NCI-H345 treated with DMSO at 0.1 percent for 48 hours (cell line): ENCODE measurements around the gene RAPGEF3.

Experiments
- DNase-seq: peaks from one replicate; lab custom pipeline; 2025; ENCODE audit not compliant: unreplicated experiment; lab: John Stamatoyannopoulos, UW

RAPGEF3 gene

DNA sequence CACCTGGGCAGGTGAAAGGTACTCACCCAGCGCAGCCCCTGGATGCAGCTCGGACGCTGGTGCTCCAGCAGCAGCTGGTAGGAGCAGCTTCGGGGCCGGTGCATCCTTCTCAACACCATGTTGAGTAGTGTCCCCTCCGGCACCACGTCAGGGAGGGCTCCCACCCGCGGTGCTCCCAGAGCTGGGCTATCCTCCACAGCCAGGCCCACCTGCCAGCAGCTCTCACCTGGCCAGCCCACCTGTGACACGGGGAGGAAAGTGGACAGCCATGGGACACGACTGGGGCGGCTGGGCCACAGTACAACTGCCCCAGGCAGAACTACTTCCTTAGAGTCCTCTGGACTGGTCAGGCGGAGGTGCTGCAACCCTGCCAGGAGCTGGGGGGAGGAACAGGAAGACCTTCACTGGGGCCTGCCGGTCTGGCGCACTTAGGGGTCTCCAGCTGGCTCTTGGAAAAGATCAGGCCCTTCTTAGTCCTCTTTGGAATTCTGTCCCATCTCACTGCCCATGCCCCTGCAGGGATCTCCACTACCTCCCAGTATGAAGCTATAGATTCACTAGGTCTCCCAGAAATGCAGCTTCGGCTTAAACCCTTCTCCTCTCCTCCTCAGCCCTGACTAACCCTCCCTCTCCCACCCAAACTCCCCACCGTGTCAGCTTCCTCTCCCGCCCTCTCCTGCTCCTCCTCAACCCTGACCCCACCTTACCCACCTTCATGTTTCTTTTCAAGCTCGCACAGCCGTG, 668 bp downstream of the RAPGEF3 start:
- no peak for DNase-seq

DNA sequence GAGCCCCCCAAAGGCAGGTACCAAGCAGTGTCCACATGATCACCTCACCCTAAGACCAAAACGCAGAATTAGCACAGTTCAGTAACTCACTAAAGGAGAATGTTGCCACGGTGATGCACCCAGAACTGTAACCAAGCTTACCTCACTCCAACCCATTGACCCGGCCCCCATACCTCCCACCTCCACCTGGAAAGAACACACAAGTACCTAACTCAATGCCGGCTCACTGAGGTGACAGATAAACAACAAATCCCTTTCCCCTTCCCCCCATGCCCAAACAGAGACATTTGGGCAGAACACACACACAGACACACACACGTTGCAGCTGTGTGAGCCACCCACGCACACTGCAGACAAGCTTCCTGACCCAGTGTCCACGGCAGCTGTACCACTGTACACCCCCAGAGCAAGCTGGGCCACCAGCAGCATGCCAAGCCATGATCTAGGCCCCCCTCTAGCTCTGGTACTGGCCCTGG, 1.3 kb downstream of the RAPGEF3 start:
- DNase-seq = no peak

DNA sequence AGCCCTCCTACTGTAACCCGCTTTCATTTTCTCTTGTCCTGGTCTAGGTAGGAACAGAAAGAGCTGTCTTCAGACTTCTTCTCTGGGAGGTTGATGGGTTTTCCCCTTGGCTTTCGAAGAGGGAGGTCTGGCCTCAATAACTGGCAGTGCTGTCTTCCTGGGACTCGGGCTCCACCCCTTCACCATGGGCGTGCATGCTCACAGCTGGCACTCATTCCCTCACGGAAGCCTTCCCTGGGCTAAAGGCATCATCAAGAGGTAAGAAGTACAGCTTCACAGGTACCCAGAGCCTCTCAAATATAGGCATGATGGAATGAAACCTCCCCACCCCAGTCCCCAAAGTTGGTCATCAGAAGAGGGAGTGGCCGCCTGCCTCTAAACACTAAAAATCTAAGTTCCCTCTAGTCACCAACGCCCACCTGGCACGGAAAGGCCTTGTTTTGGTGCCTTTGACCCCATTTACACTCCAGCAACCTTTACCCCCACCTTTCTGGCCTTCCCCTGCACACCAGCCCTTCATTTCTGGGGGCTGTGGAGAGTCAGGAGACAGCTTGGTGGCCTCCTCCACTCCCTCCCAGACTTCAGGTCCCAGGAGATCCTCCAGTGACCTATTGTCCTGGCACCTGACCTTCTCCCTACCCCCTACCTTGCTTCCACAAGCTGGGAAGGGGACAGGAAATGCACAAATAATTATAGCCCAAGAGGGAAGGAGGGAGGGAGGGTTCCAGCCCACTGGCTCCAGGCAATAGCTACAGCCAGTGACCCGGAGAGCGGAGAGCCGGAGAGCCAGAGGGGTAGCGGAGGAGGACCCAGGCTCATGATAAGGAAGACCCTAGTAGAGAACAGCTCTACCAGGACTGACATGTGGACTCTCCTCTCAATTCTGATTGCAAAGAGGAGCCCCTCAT, 2.8 kb downstream of the RAPGEF3 start:
- DNase-seq = no peak

DNA sequence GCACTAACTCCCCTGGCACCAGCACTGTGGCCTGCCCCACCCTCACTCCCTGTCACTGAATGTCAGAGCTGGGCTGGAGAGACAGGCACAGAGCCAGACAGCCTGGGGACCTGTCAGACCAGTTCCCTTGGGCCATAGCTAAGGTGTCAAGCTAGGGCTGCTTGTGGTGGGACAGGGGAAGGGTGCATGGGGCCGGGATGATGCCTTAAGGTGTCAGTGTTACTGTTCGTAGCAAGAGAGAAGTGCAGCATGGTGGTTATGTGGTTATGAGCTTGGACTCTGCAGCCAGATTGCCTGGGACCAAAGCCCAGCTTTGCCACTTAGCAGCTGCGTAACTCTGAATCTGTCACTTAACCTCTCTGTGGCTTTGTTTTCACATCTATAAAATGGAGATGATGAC, 3.8 kb downstream of the RAPGEF3 start:
- no peak for DNase-seq

DNA sequence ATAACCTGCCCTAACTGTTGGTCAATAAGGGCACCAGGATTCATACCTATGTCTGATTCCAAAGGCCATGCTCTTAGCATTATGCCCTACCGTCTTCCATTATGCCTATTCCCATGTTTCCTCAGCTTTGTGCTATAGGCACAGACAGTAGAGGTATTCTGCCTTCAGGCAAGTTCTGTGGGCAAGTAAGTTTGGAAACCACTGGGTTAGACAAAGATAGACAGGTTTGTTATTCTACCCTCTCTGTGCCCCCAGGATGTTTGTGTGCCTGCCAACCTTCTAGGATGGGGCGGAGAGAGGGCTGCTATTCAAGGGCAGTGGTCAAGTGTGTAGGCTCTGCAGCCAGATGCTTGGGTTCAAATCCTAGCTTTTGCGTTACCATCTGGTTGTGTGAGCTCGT, 4.6 kb downstream of the RAPGEF3 start:
- no peak for DNase-seq

DNA sequence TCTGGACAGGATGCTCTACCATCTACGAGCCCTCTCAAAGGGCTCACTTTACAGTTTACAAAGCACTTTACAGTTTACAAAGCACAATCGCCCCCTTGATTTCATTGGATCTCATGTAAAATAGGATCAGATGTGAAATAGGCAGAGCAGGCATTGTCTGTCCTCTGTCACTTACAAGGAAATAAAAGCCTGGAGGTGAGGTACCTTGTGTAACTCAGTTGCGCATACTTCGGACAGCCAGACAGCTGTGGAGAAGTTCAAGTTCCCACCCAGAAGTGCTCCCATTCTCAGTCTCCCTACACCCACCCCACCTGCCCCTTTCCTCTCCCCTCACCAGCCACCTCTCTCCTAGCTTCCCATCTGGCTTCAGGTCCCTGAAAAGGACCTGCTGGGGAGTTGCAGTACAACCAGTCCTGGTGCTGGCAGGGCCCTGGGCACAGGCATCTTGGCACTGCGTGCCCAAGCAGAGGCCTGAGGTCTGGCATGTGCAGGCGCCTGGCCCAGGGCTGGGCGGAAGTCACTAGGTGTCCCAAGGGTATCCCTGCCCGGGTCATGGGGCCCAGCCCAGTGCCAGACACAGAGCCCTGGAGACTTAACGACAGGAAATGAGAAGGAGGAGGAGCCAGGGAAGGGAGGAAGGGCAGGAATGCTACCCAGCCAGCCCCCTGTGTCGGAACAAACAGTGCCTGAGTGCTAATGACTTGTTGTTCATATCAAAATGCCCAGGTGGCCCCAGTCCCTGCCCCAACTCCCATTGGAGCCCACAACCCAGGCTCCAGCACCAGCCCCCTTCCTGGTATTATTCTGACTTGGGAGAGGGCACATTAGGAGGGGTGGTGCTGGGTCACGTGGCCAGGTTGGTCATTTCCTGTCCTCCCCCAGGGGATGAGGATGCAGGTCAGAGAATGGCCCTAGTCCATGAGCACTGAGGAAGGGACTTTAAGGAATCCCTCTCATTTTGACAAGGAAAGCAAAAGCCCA, 5.4 kb downstream of the RAPGEF3 start:
- no peak for DNase-seq

DNA sequence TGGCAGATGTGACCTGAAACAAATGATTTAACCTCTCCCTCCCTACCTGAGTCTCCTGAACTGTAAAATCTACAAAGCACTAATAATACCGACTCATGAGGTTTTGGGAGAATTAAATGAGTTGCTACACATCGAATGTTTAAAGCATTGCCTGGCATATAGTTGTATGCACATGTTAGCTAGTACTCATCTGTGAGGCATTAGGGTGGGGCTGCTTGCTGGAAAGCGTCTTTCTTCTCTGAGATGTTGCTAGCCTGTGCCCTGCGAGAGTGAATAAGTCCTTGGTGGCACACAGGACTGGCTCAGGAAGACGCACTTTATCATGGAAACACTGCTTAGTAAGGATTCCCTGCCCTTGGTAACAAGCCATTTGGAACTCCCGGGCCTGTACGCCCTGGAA, 6.1 kb downstream of the RAPGEF3 start:
- DNase-seq = no peak

DNA sequence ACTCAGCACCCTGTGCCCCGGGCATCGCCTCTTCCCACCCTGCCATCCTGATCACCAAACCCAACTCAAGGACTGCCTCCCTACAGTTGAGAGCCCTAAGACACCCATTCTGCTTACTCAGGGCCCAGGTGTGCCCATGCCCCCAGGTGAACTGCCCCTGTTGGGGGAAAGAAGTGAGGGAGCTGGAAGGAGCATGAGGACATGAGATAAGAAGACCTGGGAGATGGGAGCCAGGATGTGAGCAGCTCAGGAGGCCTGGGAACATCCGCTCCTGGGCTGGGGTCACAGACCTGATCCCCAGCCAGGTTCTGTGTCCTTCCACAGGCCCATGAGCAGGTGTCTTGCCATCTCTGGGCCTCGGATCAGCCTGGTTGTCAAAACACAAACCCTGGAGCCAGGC, 6.6 kb downstream of the RAPGEF3 start:
- DNase-seq = no peak

DNA sequence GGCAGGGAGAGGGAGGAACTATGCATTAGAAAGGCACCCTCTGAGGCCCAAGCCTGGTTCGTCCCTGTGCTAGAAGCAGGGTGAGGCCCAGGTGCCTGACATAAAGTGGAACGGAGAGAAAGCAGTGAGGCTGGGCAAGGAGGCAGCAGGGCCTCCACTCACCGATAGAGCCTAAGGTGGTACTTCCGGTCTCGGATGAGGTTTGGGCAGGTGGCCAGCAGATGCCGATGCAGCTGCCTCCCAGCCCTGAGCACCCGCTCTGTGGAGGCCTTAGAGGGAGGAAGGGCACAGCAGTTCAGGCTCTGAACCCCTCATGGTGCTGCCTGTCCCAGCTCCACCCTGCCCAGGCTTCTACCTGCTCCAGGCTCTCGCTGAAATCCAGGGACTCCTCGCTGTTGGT, 7.1 kb downstream of the RAPGEF3 start:
- no peak for DNase-seq

DNA sequence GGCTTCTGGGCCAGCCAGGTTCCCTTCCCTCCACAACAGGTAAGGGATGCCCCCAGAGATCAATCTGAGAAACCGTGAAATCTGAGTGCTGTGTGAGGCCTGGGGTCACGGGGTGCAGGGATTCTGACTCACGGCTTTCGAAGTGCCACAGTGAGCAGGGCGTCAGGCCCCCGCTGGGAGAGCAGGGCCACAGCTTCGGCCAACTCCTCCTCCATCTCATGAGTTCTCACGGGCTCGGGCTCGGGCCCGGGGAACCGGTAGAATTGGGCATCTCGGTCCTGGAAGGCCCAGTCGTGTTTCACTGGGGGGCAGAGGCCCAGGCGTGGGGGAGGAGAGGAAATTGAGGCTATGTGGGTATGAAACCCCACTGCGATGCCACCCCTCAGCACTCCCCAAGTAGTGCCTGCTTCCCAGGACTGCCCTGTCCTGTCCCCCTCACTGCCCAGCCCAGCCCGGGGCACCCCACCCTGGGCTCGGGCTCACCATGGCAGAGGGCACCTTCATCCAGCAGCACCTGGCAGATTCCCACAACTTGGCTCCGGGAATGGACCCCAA, 7.7 kb downstream of the RAPGEF3 start:
- no peak for DNase-seq

DNA sequence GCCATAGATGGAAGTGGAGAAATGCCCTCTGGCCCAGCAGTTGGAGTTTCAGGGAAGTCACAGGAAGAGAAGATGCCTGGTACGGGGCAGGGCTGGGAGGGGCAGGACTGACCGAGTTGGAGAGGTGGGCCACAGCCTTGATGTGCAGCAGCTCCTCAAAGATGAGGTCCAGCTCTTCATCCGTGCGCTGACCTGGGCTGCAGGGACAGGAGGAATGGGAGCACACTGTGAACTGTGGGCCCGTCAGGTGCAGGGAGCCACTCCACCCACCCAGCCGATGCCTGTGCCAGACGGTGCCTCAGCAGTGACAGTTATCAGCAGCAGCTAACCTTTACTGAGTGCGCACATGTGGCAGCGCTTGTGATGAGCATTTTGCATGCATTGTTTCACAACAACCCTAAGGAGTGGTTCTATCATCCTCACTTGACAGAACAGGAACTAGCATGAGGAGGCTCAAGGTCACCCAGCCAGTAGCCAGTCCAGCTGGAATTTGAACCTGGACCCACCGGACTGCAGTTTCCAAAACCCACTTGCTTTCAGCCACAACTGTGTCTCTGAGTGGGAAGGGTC, 8.4 kb downstream of the RAPGEF3 start:
- DNase-seq = no peak

DNA sequence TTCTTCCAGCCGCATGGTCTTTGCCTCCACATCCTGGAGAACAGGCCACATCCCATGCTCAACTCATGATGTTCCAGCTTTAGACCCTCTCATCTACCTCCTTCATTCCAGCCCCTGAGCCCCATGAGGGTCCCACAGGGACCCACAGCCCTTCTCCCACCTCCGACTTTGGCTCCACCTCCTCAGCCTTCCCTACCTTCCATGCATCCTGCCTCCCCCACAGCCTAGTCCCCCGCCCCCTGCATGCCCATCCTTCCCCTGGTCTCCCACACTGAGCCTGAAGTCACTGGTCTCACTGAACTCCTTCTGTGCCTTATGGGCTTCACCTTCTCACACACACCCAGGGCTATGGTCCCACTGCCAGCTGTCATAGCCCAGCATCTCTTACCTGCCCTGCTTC, 9.8 kb downstream of the RAPGEF3 start:
- no peak for DNase-seq

DNA sequence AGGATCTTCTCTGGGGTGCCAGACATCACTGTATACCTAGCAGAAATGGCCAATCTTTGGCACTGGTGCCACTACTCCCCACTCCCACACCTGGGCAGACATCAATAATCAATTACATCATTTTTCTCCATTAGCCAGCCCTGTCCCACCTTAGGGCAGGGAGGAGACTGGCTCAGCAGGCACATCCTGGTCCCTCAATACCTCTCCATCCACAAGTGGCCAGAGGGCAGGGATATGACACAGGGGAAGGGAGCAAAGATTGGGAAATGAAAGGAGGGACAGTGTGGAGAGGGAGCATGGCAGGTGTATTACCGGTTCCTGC, 10.2 kb downstream of the RAPGEF3 start:
- DNase-seq = no peak

DNA sequence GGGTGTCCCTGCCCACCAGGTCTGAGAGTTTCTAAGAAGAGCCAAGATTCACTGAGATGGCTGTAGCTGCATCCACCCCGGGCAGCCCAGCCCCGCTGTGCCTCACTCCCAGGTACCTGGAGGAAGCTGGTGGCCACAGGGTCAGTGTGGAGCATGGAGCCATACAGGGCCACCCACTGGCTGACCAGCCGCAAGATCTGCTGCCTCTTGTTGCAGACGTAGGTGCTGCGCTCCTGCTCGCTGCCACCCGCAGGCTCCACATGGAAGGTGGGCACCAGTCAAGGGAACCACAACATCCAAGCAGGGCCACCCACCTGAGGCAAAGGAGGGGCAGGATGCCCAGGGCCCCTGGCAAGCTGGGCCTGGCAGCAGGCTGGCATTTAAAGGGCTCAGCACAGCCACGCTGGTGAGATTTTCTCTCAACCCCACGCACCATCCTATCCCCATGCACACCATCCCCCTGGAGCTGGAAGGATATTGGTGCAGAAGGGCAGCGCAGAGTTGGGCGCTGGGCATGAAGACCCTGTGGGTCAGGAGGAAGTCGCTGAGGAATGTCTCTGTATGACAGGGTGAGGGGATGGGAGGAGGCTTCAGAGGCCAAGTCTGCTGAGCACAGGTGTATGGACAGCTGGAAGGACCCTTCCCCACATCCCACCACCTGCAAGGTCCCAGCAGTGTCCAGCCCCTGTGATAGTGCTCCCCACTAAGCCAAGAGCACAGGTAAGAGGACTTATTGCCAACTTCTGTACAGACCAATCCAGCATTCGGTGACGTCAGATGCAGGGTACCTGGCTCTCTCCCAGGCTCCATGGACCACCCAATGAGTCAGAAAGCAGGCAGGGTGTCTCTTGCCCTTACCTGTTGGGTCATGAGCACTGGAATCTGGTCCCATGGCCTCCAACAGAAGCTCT, 10.8 kb downstream of the RAPGEF3 start:
- no peak for DNase-seq

DNA sequence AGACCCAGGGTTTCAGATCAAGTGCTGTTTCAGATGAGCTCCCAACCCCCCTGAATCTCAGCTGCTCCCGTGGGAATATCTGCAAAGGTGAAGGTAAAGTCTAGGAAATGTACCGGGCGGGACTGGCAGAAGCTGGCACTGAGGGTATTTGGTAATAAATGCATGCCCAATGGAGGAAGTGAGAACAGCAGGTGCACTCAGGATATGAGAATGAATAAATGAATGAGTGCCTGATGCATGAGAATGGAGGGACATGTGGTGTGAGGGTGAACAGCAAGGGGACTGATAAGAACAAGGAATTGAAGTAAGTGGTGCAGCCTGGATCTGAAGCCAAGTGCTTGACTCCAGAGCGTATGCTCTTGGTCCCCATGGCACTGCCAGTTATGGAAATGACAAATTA, 11.6 kb downstream of the RAPGEF3 start:
- DNase-seq = no peak

DNA sequence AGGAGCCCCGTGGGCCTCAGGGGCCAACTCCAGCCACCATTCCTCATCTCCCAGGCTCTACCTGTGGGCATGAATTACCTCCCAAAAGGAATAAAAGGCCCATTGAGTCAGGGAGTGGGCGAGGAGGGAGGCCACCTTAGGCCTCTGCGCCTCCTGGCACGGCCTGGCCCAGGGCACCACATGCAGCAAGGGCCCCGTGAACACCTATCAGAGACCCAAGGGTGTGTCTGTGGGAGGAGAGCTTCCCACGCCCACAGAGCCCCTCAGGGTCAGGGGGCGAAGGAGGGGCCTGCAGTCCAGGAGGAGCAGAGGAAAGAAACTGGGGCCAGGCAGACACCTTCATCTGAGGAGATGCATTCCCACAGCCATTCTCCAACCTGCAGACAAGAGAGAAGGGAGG, 12.2 kb downstream of the RAPGEF3 start:
- no peak for DNase-seq

DNA sequence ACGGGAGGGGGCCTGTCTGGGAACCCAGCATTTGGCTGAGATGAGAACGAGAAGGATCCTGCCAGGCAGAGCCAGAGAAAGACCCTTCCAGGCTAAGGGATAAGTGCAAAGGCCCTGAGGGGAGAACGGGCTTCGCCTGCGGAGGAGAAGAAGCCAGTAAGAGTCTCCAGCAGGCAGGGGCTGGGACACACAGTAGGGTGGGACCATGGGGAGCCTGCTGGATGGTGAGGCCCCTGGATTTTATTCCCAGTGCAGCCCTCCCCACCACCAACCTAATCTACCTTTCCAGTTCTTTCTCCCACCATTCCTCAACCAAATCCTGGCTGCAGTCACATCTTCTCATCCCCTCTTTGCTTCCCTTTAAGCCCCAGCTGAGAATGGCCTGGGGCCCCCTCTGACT, 12.6 kb downstream of the RAPGEF3 start:
- no peak for DNase-seq

DNA sequence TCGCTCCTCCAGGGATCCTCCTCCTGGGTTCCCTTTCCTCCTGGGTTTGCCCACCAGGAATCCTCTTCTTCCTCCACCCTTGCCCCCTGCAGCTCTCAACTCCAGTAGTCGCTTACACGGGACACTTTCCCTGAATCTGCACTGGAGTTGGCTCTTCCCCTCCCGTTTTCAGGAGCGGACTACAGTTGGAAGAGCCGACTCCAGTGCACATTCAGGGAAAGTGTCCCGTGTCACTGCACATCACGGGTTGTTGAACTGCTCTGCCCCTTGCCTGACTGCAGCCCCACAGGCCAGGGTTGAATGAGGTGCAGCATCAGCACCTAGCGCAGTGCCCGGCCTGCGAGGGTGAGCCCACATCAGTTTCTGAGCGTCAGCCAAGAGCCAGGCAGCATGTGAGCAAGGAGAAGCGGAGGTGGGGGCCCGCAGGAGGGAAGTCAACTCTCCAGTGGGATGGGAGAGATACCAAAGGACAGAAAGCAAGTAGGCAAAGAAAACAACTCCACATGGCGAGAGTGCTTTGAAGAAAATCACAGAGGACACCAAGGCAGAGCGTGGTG, 13.1 kb downstream of the RAPGEF3 start:
- no peak for DNase-seq

DNA sequence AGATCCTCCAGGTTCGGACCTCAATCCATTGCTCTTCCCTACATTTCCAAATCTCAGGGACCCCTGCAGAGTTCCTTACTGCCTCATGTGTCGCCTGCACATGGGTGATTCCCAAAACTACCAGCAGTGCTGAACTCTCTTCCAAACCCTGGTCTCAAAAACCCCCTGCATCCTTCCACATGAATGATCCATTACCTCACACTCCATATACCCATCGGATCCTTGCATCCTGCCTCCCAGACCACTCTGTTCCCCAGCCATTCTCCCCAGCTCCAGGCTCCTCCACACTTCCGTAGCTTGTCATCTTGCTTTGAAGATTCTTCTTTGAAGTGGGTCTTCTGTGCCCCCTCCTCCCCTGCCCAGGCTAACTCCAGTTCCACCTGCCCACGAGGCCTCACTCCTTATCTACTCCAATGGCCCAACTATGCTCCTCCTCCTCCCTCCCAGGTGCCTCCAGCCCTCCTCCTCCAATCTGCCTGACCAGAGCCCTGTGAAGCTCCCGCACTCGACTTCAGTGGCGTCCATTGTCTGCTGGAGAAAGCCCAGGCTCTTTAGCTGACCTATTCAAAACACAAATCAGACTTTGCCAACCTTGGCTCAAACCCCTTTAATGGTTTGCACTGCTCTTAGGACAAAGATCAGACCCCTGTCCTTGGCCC, 13.8 kb downstream of the RAPGEF3 start:
- no peak for DNase-seq
